ENCODE measurements around the gene USO1. TPM values are rescaled to one million over a fixed set of nuclear protein-coding genes. Genes with fewer than 3 reads are reported as not detected.
A peak's percentile ranks its signal among the peaks of the same experiment; 100 is the strongest.

The USO1 gene
- total RNA-seq, 3 donors from 2014 or later, result 44.3 to 65.8 (median 55.9) TPM

DNA sequence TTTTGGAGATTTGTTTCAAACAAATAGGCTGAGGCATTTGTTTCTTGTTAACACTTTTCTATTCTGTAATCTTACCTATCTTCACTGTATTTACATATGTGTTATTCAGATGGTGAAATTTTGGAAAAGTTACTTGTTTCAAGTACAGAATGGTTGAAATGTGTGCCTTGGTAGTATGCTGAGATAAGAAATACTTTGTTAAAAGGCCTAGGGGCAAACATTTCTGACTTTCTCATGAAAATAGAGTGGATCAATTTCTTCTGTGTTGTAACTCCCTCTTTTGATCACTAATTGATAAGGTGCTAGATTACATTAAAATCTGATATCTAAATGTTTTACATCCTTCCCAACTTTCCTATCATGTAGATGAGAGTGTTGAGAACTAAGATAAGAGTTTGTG lies 18.1 kb downstream of the USO1 start:
- no peak overlapping the region for H3K4me3 ChIP-seq
- no peaks in the 10 kb centered on the region for H3K36me3 ChIP-seq (ENCODE audit: low read depth)
- intact Hi-C loops (cut with DNase I, micrococcal nuclease), result no loop called here
- peaks cover 5% of the 10 kb centered on the region for H3K4me1 ChIP-seq (ENCODE audit: low read depth)
- no peak for ATAC-seq
- DNase-seq, result no peak
- H3K9me3 ChIP-seq, result no peaks in the 10 kb centered on the region
- TF ChIP-seq, protein P1, sequence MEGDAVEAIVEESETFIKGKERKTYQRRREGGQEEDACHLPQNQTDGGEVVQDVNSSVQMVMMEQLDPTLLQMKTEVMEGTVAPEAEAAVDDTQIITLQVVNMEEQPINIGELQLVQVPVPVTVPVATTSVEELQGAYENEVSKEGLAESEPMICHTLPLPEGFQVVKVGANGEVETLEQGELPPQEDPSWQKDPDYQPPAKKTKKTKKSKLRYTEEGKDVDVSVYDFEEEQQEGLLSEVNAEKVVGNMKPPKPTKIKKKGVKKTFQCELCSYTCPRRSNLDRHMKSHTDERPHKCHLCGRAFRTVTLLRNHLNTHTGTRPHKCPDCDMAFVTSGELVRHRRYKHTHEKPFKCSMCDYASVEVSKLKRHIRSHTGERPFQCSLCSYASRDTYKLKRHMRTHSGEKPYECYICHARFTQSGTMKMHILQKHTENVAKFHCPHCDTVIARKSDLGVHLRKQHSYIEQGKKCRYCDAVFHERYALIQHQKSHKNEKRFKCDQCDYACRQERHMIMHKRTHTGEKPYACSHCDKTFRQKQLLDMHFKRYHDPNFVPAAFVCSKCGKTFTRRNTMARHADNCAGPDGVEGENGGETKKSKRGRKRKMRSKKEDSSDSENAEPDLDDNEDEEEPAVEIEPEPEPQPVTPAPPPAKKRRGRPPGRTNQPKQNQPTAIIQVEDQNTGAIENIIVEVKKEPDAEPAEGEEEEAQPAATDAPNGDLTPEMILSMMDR (IDR thresholded peaks at IDR 0.05), result no peak

DNA sequence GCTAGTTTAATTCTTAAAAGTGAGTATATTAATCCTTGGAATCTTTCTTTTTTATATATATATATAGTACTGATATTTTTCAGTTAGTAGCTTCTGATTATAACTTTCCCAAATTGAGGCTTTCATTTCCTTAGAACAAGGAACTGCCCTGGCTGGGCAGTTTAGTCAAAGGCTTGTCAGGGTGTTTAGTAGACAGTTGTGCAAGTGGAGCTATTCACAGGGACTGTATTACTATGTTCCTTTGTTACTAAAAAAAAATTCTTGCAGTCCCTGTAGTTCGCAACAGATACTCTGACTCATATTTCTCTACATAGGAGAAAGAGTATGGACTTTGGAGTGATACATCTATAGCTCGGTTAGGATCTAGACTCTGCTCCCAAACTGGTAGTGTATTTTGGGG lies 20.8 kb downstream of the USO1 start:
- ATAC-seq (peak; percentile 80), DNase-seq (no peak)
- Histone ChIP-seq H3K36me3 (ENCODE audit: low read depth) (no peaks in the 10 kb centered on the region), H3K4me1 (ENCODE audit: low read depth) (peaks cover 5% of the 10 kb centered on the region), H3K9me3 (no peaks in the 10 kb centered on the region), H3K4me3 (no peak overlapping the region)
- intact Hi-C loops (cut with DNase I, micrococcal nuclease), result no loop called here
- TF ChIP-seq, protein P1 (IDR thresholded peaks at IDR 0.05), result no peak

DNA sequence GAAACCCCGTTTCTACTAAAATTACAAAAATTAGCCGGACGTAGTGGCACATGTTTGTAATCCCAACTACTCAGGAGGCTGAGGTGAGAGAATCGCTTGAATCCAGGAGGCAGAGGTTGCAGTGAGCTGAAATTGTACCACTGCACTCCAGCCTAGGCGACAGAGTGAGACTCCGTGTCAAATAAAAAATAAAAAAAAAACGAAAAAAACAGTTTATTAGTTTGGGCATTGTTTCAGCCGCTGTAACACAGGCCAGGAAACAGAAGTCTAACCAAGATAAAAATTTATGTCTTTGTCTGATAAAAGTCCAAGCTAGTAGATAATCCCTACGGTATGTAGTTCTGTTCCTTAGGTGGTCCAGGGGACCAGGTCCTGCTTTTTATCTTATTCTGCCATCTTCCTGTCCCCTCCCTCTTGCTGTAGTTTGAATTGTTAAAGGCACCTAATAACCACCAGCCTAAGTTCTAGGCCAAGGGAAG lies 21.4 kb downstream of the USO1 start:
- Histone ChIP-seq H3K36me3 (ENCODE audit: low read depth) (no peaks in the 10 kb centered on the region), H3K9me3 (no peaks in the 10 kb centered on the region), H3K4me1 (ENCODE audit: low read depth) (no peaks in the 10 kb centered on the region), H3K4me3 (no peak overlapping the region)
- TF ChIP-seq, protein P1 (IDR thresholded peaks at IDR 0.05), result no peak
- ATAC-seq, result no peak
- intact Hi-C loops (cut with DNase I, micrococcal nuclease), result no loop called here
- no peak for DNase-seq

DNA sequence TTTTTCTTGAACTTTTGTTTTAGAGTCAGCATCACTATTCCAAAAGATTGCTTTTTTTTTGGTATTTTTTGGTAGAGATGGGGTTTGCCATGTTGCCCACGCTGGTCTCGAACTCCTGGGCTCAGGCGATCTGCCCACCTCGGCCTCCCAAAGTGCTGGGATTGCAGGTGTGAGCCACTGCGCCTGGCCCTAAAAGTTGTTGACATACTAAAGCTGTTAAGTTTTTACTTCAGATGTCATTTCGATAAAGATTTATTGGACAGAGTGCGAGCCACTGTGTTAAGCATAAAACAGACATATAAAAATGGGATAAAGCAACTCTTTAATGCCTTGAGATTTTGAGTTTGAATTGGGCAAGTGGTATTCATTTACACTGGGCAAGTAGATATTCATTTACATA lies 28.3 kb downstream of the USO1 start:
- no peak for ATAC-seq
- intact Hi-C loops (cut with DNase I, micrococcal nuclease), result no loop called here
- no peaks in the 10 kb centered on the region for H3K36me3 ChIP-seq (ENCODE audit: low read depth)
- no peak overlapping the region for H3K4me3 ChIP-seq
- no peak for DNase-seq
- H3K9me3 ChIP-seq, result no peaks in the 10 kb centered on the region
- H3K4me1 ChIP-seq (ENCODE audit: low read depth), result no peaks in the 10 kb centered on the region
- TF ChIP-seq, protein P1 (IDR thresholded peaks at IDR 0.05), result no peak

DNA sequence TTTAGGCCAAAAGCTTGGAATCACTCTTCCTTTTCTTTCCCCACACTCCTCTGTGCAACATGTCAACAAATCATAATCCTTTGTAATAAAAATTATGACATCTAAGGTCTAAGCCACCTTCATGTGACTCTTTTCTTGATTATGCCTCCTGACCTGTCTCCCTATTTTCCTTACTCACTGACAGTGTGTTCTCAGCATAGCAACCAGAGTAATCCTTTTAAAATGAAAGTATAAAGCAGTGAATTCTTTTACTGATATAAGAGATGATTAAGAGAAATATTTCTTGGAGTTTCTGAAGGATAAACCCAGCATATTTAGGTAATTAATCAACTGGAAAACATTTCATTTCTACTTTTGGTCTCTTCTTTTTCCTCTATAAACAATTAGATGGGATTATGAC lies 44.7 kb downstream of the USO1 start:
- intact Hi-C loops (cut with DNase I, micrococcal nuclease), result no loop called here
- DNase-seq (no peak), ATAC-seq (peak; percentile 67)
- Histone ChIP-seq H3K4me1 (ENCODE audit: low read depth) (peaks cover 16% of the 10 kb centered on the region), H3K4me3 (no peak overlapping the region), H3K36me3 (ENCODE audit: low read depth) (no peaks in the 10 kb centered on the region), H3K9me3 (no peaks in the 10 kb centered on the region)
- TF ChIP-seq, protein P1 (IDR thresholded peaks at IDR 0.05), result no peak

DNA sequence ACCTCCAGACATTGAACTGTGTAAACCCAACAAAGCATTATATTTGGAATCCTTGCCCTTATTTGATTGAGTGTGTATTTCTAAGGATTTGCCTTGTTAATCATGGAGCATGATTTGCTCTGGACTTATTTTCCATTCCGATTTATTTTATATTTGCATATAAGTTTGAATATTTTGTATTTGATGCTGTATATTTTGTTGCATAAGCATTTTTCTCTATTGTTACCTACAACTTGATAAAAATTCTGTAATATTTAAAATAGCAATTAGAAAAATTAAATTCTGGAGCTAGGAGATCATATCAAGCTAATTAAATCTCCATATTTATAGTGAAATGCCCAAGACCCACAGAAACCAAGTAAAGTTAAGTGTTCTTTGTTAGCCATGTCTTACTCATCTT lies 47.2 kb downstream of the USO1 start:
- H3K9me3 ChIP-seq, result no peaks in the 10 kb centered on the region
- no peak for ATAC-seq

More for the DNA sequence above, 47.2 kb downstream of the USO1 start:
- Histone ChIP-seq H3K4me3 (no peak overlapping the region), H3K36me3 (ENCODE audit: low read depth) (no peaks in the 10 kb centered on the region), H3K4me1 (ENCODE audit: low read depth) (peaks cover 16% of the 10 kb centered on the region)
- no peak for DNase-seq
- TF ChIP-seq, protein P1 (IDR thresholded peaks at IDR 0.05), result no peak
- intact Hi-C loops (cut with DNase I, micrococcal nuclease), result no loop called here
